Tibial artery (tissue), 4 donors: Measurements from ENCODE around the gene PRDM16.

Source experiments
- DNase-seq, 2 donors: peaks; one replicate each; pipeline ENCODE4 v3.0.0-alpha.2; 2019
- H3K27ac ChIP-seq, 2 donors: fragments of 200-600 bp; sonication (generic) in 1 of 2; 1 replicate in 1 of 2; 2 replicates in 1 of 2; pipeline ENCODE4 v1.5.1; 2018 to 2019; ENCODE audit warnings: mild to moderate bottlenecking in 1 of 2
- H3K27me3 ChIP-seq, 2 donors: fragments of 200-600 bp; sonication (generic) in 1 of 2; one replicate each; pipeline versions ENCODE4 v1.5.1 to v1.6.0; 2016 to 2019
- H3K36me3 ChIP-seq, 3 donors: fragments of 200-600 bp; sonication (generic) in 2 of 3; one replicate each; pipeline ENCODE4 v1.5.1; 2016 to 2019; ENCODE audit warnings: mild to moderate bottlenecking in 2 of 3
- H3K4me1 ChIP-seq, 4 donors: fragments of 200-600 bp; sonication (generic) in 2 of 4; 1 replicate in 3 of 4; 2 replicates in 1 of 4; pipeline ENCODE4 v1.5.1; 2016 to 2019
- H3K4me3 ChIP-seq, 2 donors: fragments of 200-600 bp; sonication (generic) in 1 of 2; 1 replicate in 1 of 2; 2 replicates in 1 of 2; pipeline ENCODE4 v1.5.1; 2018 to 2019; ENCODE audit warnings: mild to moderate bottlenecking in 2 of 2
- H3K9me3 ChIP-seq, 3 donors: fragments of 200-600 bp; sonication (generic) in 1 of 3; one replicate each; pipeline ENCODE4 v1.5.1; 2016 to 2019
- CTCF ChIP-seq, 2 experiments: fragments of 200-600 bp in 1 of 2; fragments of 450-650 bp in 1 of 2; IDR thresholded peaks; one replicate each; pipeline ENCODE4 v1.5.1; 2017 to 2019; ENCODE audit warnings: antibody characterized with exemption in 2 of 2, mild to moderate bottlenecking in 1 of 2, moderate library complexity in 1 of 2
- intact Hi-C: fragments of 100-400 bp; cut with DNase I; formaldehyde crosslinking; loops from one replicate; pipeline ENCODE4 v1.15.0; 2023; ENCODE audit warnings: low total_unique reads

The PRDM16 gene

GRCh38 chr1:3075666-3076362, 6.8 kb downstream of the PRDM16 start:
- H3K27ac ChIP-seq: peak overlapping the region; percentile 98 to 100
- H3K4me1 ChIP-seq: peaks cover 0 to 97% (median 79%) of the 10 kb centered on the region in 4 donors
- DNase-seq: no peak
- no peak for TF ChIP-seq CTCF (IDR thresholded peaks at IDR 0.05)
- H3K27me3 ChIP-seq: no peaks in the 10 kb centered on the region
- H3K4me3 ChIP-seq: peak overlapping the region; percentile 17 to 21
- intact Hi-C loops: loop anchor here (5.0 kb wide), 1 partner anchor 36 kb away; no protein-coding TSS in a partner anchor
- no peaks in the 10 kb centered on the region for H3K9me3 ChIP-seq
- no peaks in the 10 kb centered on the region for H3K36me3 ChIP-seq

- H3K4me1 ChIP-seq: peaks cover 0 to 99% (median 82%) of the 10 kb centered on the region in 4 donors
- DNase-seq: no peak
- peak overlapping the region; percentile 98 to 100 for H3K27ac ChIP-seq
- intact Hi-C loops: loop anchor here (5.0 kb wide), 1 partner anchor 36 kb away; no protein-coding TSS in a partner anchor
- no peaks in the 10 kb centered on the region for H3K36me3 ChIP-seq
- TF ChIP-seq CTCF (IDR thresholded peaks at IDR 0.05): no peak
- no peaks in the 10 kb centered on the region for H3K27me3 ChIP-seq
- peak overlapping the region; percentile 17 to 21 for H3K4me3 ChIP-seq
- H3K9me3 ChIP-seq: no peaks in the 10 kb centered on the region
Observed at GRCh38 chr1:3076363-3076740, 7.3 kb downstream of the PRDM16 start.

GRCh38 chr1:3077081-3077480, 8.1 kb downstream of the PRDM16 start:
- Histone ChIP-seq H3K4me1 (peaks cover 0 to 99% (median 81%) of the 10 kb centered on the region in 4 donors), H3K9me3 (no peaks in the 10 kb centered on the region), H3K27me3 (no peaks in the 10 kb centered on the region), H3K36me3 (no peaks in the 10 kb centered on the region), H3K4me3 (peak overlapping the region in 1 of 2 donors; percentile 17), H3K27ac (peak overlapping the region; percentile 98 to 100)
- intact Hi-C loops: loop anchor here (5.0 kb wide), 1 partner anchor 35 kb away; no protein-coding TSS in a partner anchor
- no peak for DNase-seq
- TF ChIP-seq CTCF (IDR thresholded peaks at IDR 0.05): no peak

- intact Hi-C loops: loop anchor here (5.0 kb wide), 1 partner anchor 35 kb away; no protein-coding TSS in a partner anchor
- no peak for DNase-seq
- Histone ChIP-seq H3K27me3 (no peaks in the 10 kb centered on the region), H3K4me1 (peaks cover 0 to 100% (median 83%) of the 10 kb centered on the region in 4 donors), H3K27ac (peak overlapping the region; percentile 98 to 100), H3K9me3 (no peaks in the 10 kb centered on the region), H3K36me3 (no peaks in the 10 kb centered on the region), H3K4me3 (no peak overlapping the region)
- no peak for TF ChIP-seq CTCF (IDR thresholded peaks at IDR 0.05)
Observed at GRCh38 chr1:3077561-3077960, 8.6 kb downstream of the PRDM16 start.

DNA sequence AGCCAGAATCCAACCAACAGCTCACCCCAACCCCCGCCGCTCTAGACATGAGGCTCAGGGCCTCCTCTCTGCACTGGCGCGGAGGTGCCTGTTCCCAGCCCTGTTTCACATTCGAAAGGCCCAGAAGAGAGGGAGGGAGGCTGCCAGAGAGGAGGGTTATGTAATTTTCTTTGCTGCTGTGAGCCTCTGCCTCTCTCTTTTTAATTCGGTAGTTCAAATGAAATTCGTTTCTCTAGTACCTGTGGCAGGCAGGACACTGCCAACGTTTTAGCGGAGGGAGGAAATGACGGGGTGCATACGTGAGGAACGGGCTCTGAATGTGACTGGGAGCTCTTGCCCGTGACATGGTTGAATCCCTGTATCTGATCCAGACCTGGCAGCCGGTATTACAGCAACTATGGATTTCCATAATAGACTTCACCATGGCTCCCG, 9.4 kb downstream of the PRDM16 start:
- Histone ChIP-seq H3K4me1 (peaks cover 0 to 100% (median 84%) of the 10 kb centered on the region in 4 donors), H3K27ac (peak overlapping the region; percentile 98 to 100), H3K9me3 (no peaks in the 10 kb centered on the region), H3K36me3 (no peaks in the 10 kb centered on the region), H3K4me3 (peak overlapping the region; percentile 31 to 33), H3K27me3 (no peaks in the 10 kb centered on the region)
- no peak for DNase-seq
- intact Hi-C loops: loop anchor here (5.0 kb wide), 1 partner anchor 34 kb away; no protein-coding TSS in a partner anchor
- no peak for TF ChIP-seq CTCF (IDR thresholded peaks at IDR 0.05)
